ENCODE data around the gene DCAF4.

DNA sequence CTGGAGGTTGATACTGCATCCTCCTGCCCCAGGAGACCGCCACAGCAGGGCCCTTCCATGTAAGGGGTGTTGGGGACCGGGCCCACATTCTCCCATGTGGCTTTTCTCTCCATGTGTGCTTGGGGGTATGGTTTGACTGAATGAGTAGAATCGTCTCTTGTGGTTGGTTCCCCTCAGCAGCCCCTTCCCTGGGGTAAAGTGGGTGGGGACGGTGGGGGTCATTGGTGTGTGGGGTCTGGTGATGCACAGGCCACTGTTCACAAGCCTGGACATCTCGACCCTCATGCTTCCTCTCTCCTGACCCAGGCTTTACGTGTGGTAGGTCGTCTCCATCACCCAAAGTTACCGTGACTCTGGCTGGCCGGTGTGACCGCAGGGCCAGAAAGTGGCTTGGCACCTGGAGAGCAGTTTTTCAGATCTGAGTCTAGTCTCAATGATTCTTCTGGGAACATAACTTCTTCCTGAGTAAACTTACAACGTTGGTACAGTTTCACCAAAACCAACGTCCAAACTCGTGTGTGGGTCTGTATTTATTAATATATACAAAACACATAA lies 17.7 kb downstream of the DCAF4 start:
- TF ChIP-seq EP300 (IDR thresholded peaks at IDR 0.05) (no peak), CTCF (IDR thresholded peaks at IDR 0.05) (no peak)
